K562 (cell line): Measurements from ENCODE around the gene RPS15A.
"Not testable (repeated sequence)": the region's sequence is repeated elsewhere in the genome, so short reads cannot be mapped to it uniquely, and the experiment has no call there.

Experiments used
- CEBPB ChIP-seq: fragments of 450-650 bp; IDR thresholded peaks from 2 replicates; pipeline ENCODE4 v1.6.1; 2016; ENCODE audit warnings: missing genetic modification characterization, missing compliant biosample characterization
- CTCF ChIP-seq, 3 experiments: IDR thresholded peaks in 2 of 3; conservative IDR thresholded peaks in 1 of 3; 2 replicates each; pipeline ENCODE4 v1.5.1; 2011 to 2012; ENCODE audit warnings: low read length in 3 of 3, mild to moderate bottlenecking in 3 of 3, control low read depth in 2 of 3, improper control_type of control experiment in 1 of 3, inconsistent platforms in 1 of 3, low read depth in 1 of 3, mixed read lengths in 1 of 3, moderate library complexity in 1 of 3; ENCODE audit not compliant: insufficient read depth in 2 of 3
- EZH2 ChIP-seq: IDR thresholded peaks from 2 replicates; pipeline ENCODE4 v1.6.1; 2012; ENCODE audit warnings: low read depth, mild to moderate bottlenecking, inconsistent platforms, low read length, borderline replicate concordance
- KAT8 ChIP-seq: fragments of 450-650 bp; IDR thresholded peaks from 2 replicates; pipeline ENCODE4 v1.6.1; 2016; ENCODE audit warnings: low read depth, mild to moderate bottlenecking
- MXD1 ChIP-seq: fragments of 250-450 bp; sonication (Bioruptor Pico); IDR thresholded peaks from 2 replicates; pipeline ENCODE4 v1.8.0; 2021; ENCODE audit warnings: borderline replicate concordance, mild to moderate bottlenecking, moderate library complexity; ENCODE audit not compliant: poor library complexity, severe bottlenecking
- NFIC ChIP-seq: fragments of 450-650 bp; IDR thresholded peaks from 2 replicates; pipeline ENCODE4 v1.6.1; 2017; ENCODE audit warnings: mild to moderate bottlenecking, inconsistent platforms
- POLR2AphosphoS2 ChIP-seq: IDR thresholded peaks from 2 replicates; pipeline ENCODE4 v1.6.1; 2012; ENCODE audit warnings: low read length, improper control_type of control experiment
- PRPF4 ChIP-seq: fragments of 200-400 bp; formaldehyde crosslinking; IDR thresholded peaks from one replicate; pipeline ENCODE4 v1.6.1; 2017; ENCODE audit warnings: low read length, low read depth, mild to moderate bottlenecking; ENCODE audit not compliant: insufficient read depth, poor library complexity, severe bottlenecking
- ZBTB49 ChIP-seq: sonication (generic); formaldehyde crosslinking; IDR thresholded peaks from 2 replicates; pipeline ENCODE4 v1.8.0; 2022; ENCODE audit warnings: missing genetic modification reagents, mild to moderate bottlenecking, borderline replicate concordance
- ZNF324 ChIP-seq: fragments of 250-450 bp; sonication (Bioruptor Pico); IDR thresholded peaks from 2 replicates; pipeline ENCODE4 v1.4.0; 2020; ENCODE audit warnings: mild to moderate bottlenecking

GRCh38 chr16:18734279-18734678, 55.9 kb downstream of the RPS15A start:
- not testable (repeated sequence) for TF ChIP-seq NFIC; PRPF4; POLR2AphosphoS2; EZH2; MXD1 (CRISPR knock-in tag); CTCF (IDR thresholded peaks at IDR 0.05 in 2 of 3, conservative IDR thresholded peaks at IDR 0.05 in 1 of 3; ENCODE audit: insufficient read depth in 2 of 3, low read depth in 1 of 3, low read length in 3 of 3); ZBTB49 (CRISPR knock-in tag); CEBPB; KAT8; ZNF324
